OCI-LY1 (cell line): Measurements from ENCODE around the gene RASL10B.

ENCODE experiments used
- CTCF ChIP-seq: fragments of 200-600 bp; sonication (generic), shearing (Covaris generic); IDR thresholded peaks from 2 replicates; pipeline ENCODE4 v1.5.1; 2017; ENCODE audit warnings: mild to moderate bottlenecking, antibody characterized with exemption, low read length, moderate library complexity, mixed read lengths
- EZH2 ChIP-seq: fragments of 200-600 bp; sonication (generic), shearing (Covaris generic); IDR thresholded peaks from 2 replicates; pipeline ENCODE4 v1.8.0; 2017; ENCODE audit warnings: borderline replicate concordance, mixed run types, mild to moderate bottlenecking, antibody characterized with exemption, low read length, moderate library complexity, mixed read lengths

- TF ChIP-seq CTCF, result no peak
- no peak for TF ChIP-seq EZH2
Observed at GRCh38 chr17:35740216-35740615, 8.8 kb downstream of the RASL10B start.
